ENCODE data around the gene MT1M. TPM values are rescaled to one million over a fixed set of nuclear protein-coding genes. Genes with fewer than 3 reads are reported as not detected.

Gene MT1M
- total RNA-seq, 1 donor from 2014 or later: 0.35 TPM

- peaks cover 44% of the 10 kb centered on the region for H3K27me3 Mint-ChIP-seq (ENCODE audit: low read depth)
Observed at GRCh38 chr16:56647641-56648431, 15.4 kb downstream of the MT1M start.

GRCh38 chr16:56649271-56649670, 16.8 kb downstream of the MT1M start:
- DNase-seq (ENCODE audit: low spot score): no peak
- Mint-ChIP-seq H3K4me3 (ENCODE audit: unreplicated experiment) (no peak overlapping the region), H3K27ac (ENCODE audit: unreplicated experiment) (no peak overlapping the region), H3K27me3 (ENCODE audit: low read depth) (peaks cover 36% of the 10 kb centered on the region), H3K9me3 (ENCODE audit: low read depth) (no peaks in the 10 kb centered on the region), H3K4me1 (ENCODE audit: low read depth) (peaks cover 2% of the 10 kb centered on the region), H3K36me3 (ENCODE audit: low read depth) (no peaks in the 10 kb centered on the region)
- no peak for TF ChIP-seq CTCF (IDR thresholded peaks at IDR 0.05)

More at GRCh38 chr16:56647641-56648431, 15.4 kb downstream of the MT1M start:
- no peaks in the 10 kb centered on the region for H3K9me3 Mint-ChIP-seq (ENCODE audit: low read depth)
- no peak overlapping the region for H3K4me3 Mint-ChIP-seq (ENCODE audit: unreplicated experiment)
- no peak for DNase-seq (ENCODE audit: low spot score)
- peaks cover 4% of the 10 kb centered on the region for H3K4me1 Mint-ChIP-seq (ENCODE audit: low read depth)
- no peaks in the 10 kb centered on the region for H3K36me3 Mint-ChIP-seq (ENCODE audit: low read depth)
- TF ChIP-seq CTCF (IDR thresholded peaks at IDR 0.05): no peak
- H3K27ac Mint-ChIP-seq (ENCODE audit: unreplicated experiment): no peak overlapping the region

GRCh38 chr16:56649820-56650219, 17.4 kb downstream of the MT1M start:
- Mint-ChIP-seq H3K4me1 (ENCODE audit: low read depth) (peaks cover 5% of the 10 kb centered on the region), H3K27me3 (ENCODE audit: low read depth) (peaks cover 31% of the 10 kb centered on the region), H3K27ac (ENCODE audit: unreplicated experiment) (no peak overlapping the region), H3K4me3 (ENCODE audit: unreplicated experiment) (no peak overlapping the region), H3K36me3 (ENCODE audit: low read depth) (no peaks in the 10 kb centered on the region), H3K9me3 (ENCODE audit: low read depth) (no peaks in the 10 kb centered on the region)
- no peak for TF ChIP-seq CTCF (IDR thresholded peaks at IDR 0.05)
- no peak for DNase-seq (ENCODE audit: low spot score)

- Mint-ChIP-seq H3K4me1 (ENCODE audit: low read depth) (peaks cover 5% of the 10 kb centered on the region), H3K27me3 (ENCODE audit: low read depth) (peaks cover 19% of the 10 kb centered on the region), H3K9me3 (ENCODE audit: low read depth) (no peaks in the 10 kb centered on the region), H3K27ac (ENCODE audit: unreplicated experiment) (no peak within 1 kb of the TSS), H3K4me3 (ENCODE audit: unreplicated experiment) (no peak within 1 kb of the TSS), H3K36me3 (ENCODE audit: low read depth) (no peaks in the 10 kb centered on the region)
- DNase-seq (ENCODE audit: low spot score): no peak
- no peak for TF ChIP-seq CTCF (IDR thresholded peaks at IDR 0.05)
Observed at GRCh38 chr16:56651586-56651985, 19.1 kb downstream of the MT1M start, which contains the start of gene MT1B. Gene MT1B, plus strand, starts transcription at chr16:56651886. Its CDS starts 68 bp downstream, at chr16:56651954.

GRCh38 chr16:56652600-56652999, 20.1 kb downstream of the MT1M start:
- Mint-ChIP-seq H3K4me3 (ENCODE audit: unreplicated experiment) (no peak overlapping the region), H3K36me3 (ENCODE audit: low read depth) (no peaks in the 10 kb centered on the region), H3K4me1 (ENCODE audit: low read depth) (peaks cover 12% of the 10 kb centered on the region), H3K27ac (ENCODE audit: unreplicated experiment) (no peak overlapping the region), H3K9me3 (ENCODE audit: low read depth) (no peaks in the 10 kb centered on the region), H3K27me3 (ENCODE audit: low read depth) (peaks cover 13% of the 10 kb centered on the region)
- TF ChIP-seq CTCF (IDR thresholded peaks at IDR 0.05): no peak
- no peak for DNase-seq (ENCODE audit: low spot score)
